ENCODE results near the gene NRIP1.

DNA sequence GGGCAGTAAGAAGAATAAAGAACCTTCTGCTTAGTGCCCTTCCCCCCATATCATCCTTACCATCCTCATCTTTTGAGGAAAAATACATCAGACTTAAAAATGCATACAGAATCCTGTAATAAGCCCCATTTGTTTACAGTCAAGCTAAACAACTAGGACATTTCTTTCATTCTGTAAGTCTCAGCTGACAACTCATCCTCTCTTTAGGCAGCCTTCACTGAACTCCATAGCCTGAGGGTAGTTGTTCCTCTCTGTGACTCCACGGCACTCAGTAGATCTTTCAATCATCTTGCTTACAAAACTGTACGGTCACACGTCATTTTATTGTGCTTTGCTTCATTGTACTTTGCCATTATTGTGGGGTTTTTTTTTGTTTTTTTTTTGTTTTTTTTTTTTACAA lies 82.5 kb downstream of the NRIP1 start:
- TF ChIP-seq, protein P1, sequence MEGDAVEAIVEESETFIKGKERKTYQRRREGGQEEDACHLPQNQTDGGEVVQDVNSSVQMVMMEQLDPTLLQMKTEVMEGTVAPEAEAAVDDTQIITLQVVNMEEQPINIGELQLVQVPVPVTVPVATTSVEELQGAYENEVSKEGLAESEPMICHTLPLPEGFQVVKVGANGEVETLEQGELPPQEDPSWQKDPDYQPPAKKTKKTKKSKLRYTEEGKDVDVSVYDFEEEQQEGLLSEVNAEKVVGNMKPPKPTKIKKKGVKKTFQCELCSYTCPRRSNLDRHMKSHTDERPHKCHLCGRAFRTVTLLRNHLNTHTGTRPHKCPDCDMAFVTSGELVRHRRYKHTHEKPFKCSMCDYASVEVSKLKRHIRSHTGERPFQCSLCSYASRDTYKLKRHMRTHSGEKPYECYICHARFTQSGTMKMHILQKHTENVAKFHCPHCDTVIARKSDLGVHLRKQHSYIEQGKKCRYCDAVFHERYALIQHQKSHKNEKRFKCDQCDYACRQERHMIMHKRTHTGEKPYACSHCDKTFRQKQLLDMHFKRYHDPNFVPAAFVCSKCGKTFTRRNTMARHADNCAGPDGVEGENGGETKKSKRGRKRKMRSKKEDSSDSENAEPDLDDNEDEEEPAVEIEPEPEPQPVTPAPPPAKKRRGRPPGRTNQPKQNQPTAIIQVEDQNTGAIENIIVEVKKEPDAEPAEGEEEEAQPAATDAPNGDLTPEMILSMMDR (conservative IDR thresholded peaks at IDR 0.05; ENCODE audit: low read depth, low read length), result no peak
- no peak for TF ChIP-seq EZH2 (IDR thresholded peaks at IDR 0.05; ENCODE audit: borderline replicate concordance, low read depth, low read length, poor library complexity, severe bottlenecking)
